Caco-2 (cell line): ENCODE results near the gene HLF. TPM values are rescaled to one million over a fixed set of nuclear protein-coding genes. Genes with fewer than 3 reads are reported as not detected.

Experiments used
- BruUV-seq: library from RNA; stranded (reverse); fragments of 400-500 nt; replicated peaks from 2 replicates; lab custom pipeline; 2021; lab: Mats Ljungman, UMichigan
- CTCF ChIA-PET: fragments of 300-600 bp; sonication (Branson Sonifier 250); formaldehyde crosslinking; loops from one replicate; lab custom pipeline; 2022; ENCODE audit warnings: antibody characterized with exemption; lab: Charles Lee
- POLR2A ChIA-PET: fragments of 300-600 bp; sonication (Branson Sonifier 250); formaldehyde crosslinking; loops from one replicate; lab custom pipeline; 2022; ENCODE audit warnings: antibody characterized with exemption; lab: Charles Lee
- DNase-seq, 2 experiments: peaks; one replicate each; pipeline versions ENCODE4 v3.0.0 to v3.0.0-alpha.2; 2020 to 2022
- H3K27me3 ChIP-seq: replicated peaks from 2 replicates; pipeline ENCODE4 v1.6.0; 2011; ENCODE audit warnings: low read length; ENCODE audit not compliant: control insufficient read depth, insufficient read depth
- H3K36me3 ChIP-seq: 2 replicates; pipeline ENCODE4 v1.5.1; 2011; ENCODE audit warnings: low read length; ENCODE audit not compliant: control insufficient read depth, insufficient read depth
- H3K4me1 ChIP-seq: fragments of 250-450 bp; sonication (Bioruptor Pico); 2 replicates; pipeline ENCODE4 v1.5.1; 2020; ENCODE audit warnings: mild to moderate bottlenecking
- H3K4me3 ChIP-seq: 2 replicates; pipeline ENCODE4 v1.5.1; 2011; ENCODE audit warnings: low read depth, mild to moderate bottlenecking, control low read depth, low read length
- H3K9me3 ChIP-seq: fragments of 250-450 bp; sonication (Bioruptor Pico); 2 replicates; pipeline ENCODE4 v1.5.1; 2020; ENCODE audit warnings: mild to moderate bottlenecking, moderate library complexity
- H3K27ac Mint-ChIP-seq: one replicate; pipeline ENCODE4 v1.8.0; 2022; ENCODE audit warnings: mixed read lengths; ENCODE audit not compliant: unreplicated experiment
- H3K27me3 Mint-ChIP-seq: one replicate; pipeline ENCODE4 v1.8.0; 2022; ENCODE audit warnings: mixed read lengths; ENCODE audit not compliant: insufficient read depth, unreplicated experiment
- H3K36me3 Mint-ChIP-seq: one replicate; pipeline ENCODE4 v1.8.0; 2022; ENCODE audit warnings: mild to moderate bottlenecking, mixed read lengths; ENCODE audit not compliant: insufficient read depth, unreplicated experiment
- H3K4me1 Mint-ChIP-seq: one replicate; pipeline ENCODE4 v1.8.0; 2022; ENCODE audit warnings: low read depth, mixed read lengths; ENCODE audit not compliant: unreplicated experiment
- H3K4me3 Mint-ChIP-seq: one replicate; pipeline ENCODE4 v1.8.0; 2022; ENCODE audit warnings: mild to moderate bottlenecking, moderate library complexity, mixed read lengths; ENCODE audit not compliant: unreplicated experiment
- H3K9me3 Mint-ChIP-seq: one replicate; pipeline ENCODE4 v1.8.0; 2022; ENCODE audit warnings: mixed read lengths; ENCODE audit not compliant: unreplicated experiment
- intact Hi-C: fragments of 100-400 bp; cut with micrococcal nuclease; formaldehyde crosslinking; loops from one replicate; pipeline ENCODE4 v1.10.0; 2022; ENCODE audit not compliant: unreplicated experiment
- total RNA-seq: library from RNA; stranded (reverse); gene quantifications from 2 replicates; pipeline ENCODE4 v1.2.3, GENCODE V29; 2022
- TF ChIP-seq, protein P1 (sequence below), 2 experiments: fragments of 200-600 bp in 1 of 2; IDR thresholded peaks; 1 replicate in 1 of 2; 2 replicates in 1 of 2; pipeline versions ENCODE4 v1.5.1 to v1.8.0; 2011 to 2022; ENCODE audit warnings: antibody characterized with exemption in 1 of 2, control low read depth in 1 of 2, inconsistent platforms in 1 of 2, low read depth in 1 of 2, low read length in 1 of 2, mild to moderate bottlenecking in 1 of 2, moderate library complexity in 1 of 2; ENCODE audit not compliant: insufficient read depth in 1 of 2, severe bottlenecking in 1 of 2, unreplicated experiment in 1 of 2

HLF gene
- total RNA-seq, 1 experiment from 2014 or later, result 19.8 TPM

DNA sequence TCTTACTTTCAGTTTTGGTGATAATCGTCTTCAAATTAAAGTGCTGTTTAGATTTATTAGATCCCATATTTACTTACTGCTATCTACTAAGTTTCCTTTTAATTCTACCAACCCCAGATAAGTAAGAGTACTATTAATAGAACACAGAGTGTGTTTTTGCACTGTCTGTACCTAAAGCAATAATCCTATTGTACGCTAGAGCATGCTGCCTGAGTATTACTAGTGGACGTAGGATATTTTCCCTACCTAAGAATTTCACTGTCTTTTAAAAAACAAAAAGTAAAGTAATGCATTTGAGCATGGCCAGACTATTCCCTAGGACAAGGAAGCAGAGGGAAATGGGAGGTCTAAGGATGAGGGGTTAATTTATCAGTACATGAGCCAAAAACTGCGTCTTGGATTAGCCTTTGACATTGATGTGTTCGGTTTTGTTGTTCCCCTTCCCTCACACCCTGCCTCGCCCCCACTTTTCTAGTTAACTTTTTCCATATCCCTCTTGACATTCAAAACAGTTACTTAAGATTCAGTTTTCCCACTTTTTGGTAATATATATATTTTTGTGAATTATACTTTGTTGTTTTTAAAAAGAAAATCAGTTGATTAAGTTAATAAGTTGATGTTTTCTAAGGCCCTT lies 56.8 kb downstream of the HLF start:
- Mint-ChIP-seq H3K4me3 (no peak overlapping the region), H3K9me3 (no peaks in the 10 kb centered on the region), H3K36me3 (no peaks in the 10 kb centered on the region), H3K27me3 (no peaks in the 10 kb centered on the region), H3K27ac (no peak overlapping the region), H3K4me1 (no peaks in the 10 kb centered on the region)
- H3K4me3 ChIP-seq, result no peak overlapping the region
- TF ChIP-seq, protein P1, sequence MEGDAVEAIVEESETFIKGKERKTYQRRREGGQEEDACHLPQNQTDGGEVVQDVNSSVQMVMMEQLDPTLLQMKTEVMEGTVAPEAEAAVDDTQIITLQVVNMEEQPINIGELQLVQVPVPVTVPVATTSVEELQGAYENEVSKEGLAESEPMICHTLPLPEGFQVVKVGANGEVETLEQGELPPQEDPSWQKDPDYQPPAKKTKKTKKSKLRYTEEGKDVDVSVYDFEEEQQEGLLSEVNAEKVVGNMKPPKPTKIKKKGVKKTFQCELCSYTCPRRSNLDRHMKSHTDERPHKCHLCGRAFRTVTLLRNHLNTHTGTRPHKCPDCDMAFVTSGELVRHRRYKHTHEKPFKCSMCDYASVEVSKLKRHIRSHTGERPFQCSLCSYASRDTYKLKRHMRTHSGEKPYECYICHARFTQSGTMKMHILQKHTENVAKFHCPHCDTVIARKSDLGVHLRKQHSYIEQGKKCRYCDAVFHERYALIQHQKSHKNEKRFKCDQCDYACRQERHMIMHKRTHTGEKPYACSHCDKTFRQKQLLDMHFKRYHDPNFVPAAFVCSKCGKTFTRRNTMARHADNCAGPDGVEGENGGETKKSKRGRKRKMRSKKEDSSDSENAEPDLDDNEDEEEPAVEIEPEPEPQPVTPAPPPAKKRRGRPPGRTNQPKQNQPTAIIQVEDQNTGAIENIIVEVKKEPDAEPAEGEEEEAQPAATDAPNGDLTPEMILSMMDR (IDR thresholded peaks at IDR 0.05; ENCODE audit: insufficient read depth in 1 of 2, low read depth in 1 of 2, low read length in 1 of 2, severe bottlenecking in 1 of 2, unreplicated experiment in 1 of 2), result no peak
- BruUV-seq, result no TSS peak
- no peaks in the 10 kb centered on the region for H3K27me3 ChIP-seq
- H3K36me3 ChIP-seq, result no peaks in the 10 kb centered on the region
- POLR2A ChIA-PET, result no interaction called here
- CTCF ChIA-PET, result no interaction called here
- H3K9me3 ChIP-seq, result no peaks in the 10 kb centered on the region
- DNase-seq, result no peak
- intact Hi-C loops, result no loop called here
- H3K4me1 ChIP-seq, result no peaks in the 10 kb centered on the region

DNA sequence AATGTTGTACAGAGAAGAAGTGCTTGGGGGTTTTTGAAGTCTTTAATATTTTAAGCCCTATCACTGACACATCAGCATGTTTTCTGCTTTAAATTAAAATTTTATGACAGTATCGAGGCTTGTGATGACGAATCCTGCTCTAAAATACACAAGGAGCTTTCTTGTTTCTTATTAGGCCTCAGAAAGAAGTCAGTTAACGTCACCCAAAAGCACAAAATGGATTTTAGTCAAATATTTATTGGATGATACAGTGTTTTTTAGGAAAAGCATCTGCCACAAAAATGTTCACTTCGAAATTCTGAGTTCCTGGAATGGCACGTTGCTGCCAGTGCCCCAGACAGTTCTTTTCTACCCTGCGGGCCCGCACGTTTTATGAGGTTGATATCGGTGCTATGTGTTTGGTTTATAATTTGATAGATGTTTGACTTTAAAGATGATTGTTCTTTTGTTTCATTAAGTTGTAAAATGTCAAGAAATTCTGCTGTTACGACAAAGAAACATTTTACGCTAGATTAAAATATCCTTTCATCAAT lies 57.8 kb downstream of the HLF start:
- no peak for DNase-seq
- Histone ChIP-seq H3K4me3 (no peak overlapping the region), H3K4me1 (peaks cover 9% of the 10 kb centered on the region), H3K9me3 (no peaks in the 10 kb centered on the region), H3K27me3 (no peaks in the 10 kb centered on the region), H3K36me3 (no peaks in the 10 kb centered on the region)
- Mint-ChIP-seq H3K27ac (no peak overlapping the region), H3K27me3 (no peaks in the 10 kb centered on the region), H3K4me3 (no peak overlapping the region), H3K4me1 (peaks cover 5% of the 10 kb centered on the region), H3K36me3 (peaks cover 3% of the 10 kb centered on the region), H3K9me3 (no peaks in the 10 kb centered on the region)
- CTCF ChIA-PET, result no interaction called here
- no TSS peak for BruUV-seq
- intact Hi-C loops, result no loop called here
- POLR2A ChIA-PET, result no interaction called here
- TF ChIP-seq, protein P1 (IDR thresholded peaks at IDR 0.05; ENCODE audit: insufficient read depth in 1 of 2, low read depth in 1 of 2, low read length in 1 of 2, severe bottlenecking in 1 of 2, unreplicated experiment in 1 of 2), result no peak

DNA sequence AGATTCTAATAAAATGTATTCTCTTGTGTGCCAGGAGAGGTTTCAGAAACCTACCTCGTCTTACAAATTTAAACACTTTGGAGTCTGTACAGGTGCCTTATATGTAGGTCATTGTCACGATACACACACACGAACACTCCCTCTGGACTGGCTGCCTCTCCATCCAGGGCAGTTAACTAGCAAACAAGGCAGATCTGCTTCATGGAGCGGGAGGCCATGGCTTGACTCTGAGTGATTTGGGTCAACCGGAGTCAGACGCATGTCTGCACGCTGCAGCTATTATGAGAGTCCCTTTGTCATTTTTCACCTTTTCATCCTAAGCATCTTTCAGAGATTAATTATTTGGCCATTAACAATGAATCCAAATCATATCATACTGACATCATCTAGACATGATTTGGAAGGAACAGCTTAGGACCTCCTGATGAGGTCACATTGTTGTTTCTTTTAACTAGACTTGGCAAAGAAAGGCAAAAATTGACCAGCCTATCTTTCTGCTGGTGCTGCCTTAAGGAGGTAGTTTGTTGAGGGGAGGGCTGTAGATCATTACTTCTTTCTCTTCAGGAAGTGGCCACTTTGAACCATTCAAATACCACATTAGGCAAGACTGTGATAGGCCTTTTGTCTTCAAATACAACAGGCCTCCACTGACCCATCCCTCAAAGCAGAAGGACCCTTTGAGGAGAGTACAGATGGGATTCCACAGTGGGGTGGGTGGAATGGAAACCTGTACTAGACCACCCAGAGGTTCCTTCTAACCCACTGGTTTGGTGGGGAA lies 58.9 kb downstream of the HLF start:
- H3K4me3 ChIP-seq, result no peak overlapping the region
- Mint-ChIP-seq H3K27ac (no peak overlapping the region), H3K36me3 (peaks cover 5% of the 10 kb centered on the region), H3K4me1 (peaks cover 9% of the 10 kb centered on the region), H3K9me3 (no peaks in the 10 kb centered on the region), H3K4me3 (no peak overlapping the region), H3K27me3 (no peaks in the 10 kb centered on the region)
- intact Hi-C loops, result loop anchor here (1.0 kb wide), 1 partner anchor 25 kb away; no protein-coding TSS in a partner anchor
- ChIA-PET POLR2A (no interaction called here), CTCF (no interaction called here)
- DNase-seq, result no peak
- peaks cover 19% of the 10 kb centered on the region for H3K4me1 ChIP-seq
- no peaks in the 10 kb centered on the region for H3K36me3 ChIP-seq
- no TSS peak for BruUV-seq
- peaks cover 7% of the 10 kb centered on the region for H3K9me3 ChIP-seq
- no peaks in the 10 kb centered on the region for H3K27me3 ChIP-seq
- TF ChIP-seq, protein P1 (IDR thresholded peaks at IDR 0.05; ENCODE audit: insufficient read depth in 1 of 2, low read depth in 1 of 2, low read length in 1 of 2, severe bottlenecking in 1 of 2, unreplicated experiment in 1 of 2), result no peak
